GM18498 (cell line): ENCODE measurements around the gene ZMYND10.

Experiments used
- ATAC-seq: cut with Tn5 transposase; IDR thresholded peaks from one replicate; pipeline ENCODE4 v1.9.1; 2021; ENCODE audit warnings: mild to moderate bottlenecking, moderate library complexity; ENCODE audit not compliant: unreplicated experiment

Gene ZMYND10

DNA sequence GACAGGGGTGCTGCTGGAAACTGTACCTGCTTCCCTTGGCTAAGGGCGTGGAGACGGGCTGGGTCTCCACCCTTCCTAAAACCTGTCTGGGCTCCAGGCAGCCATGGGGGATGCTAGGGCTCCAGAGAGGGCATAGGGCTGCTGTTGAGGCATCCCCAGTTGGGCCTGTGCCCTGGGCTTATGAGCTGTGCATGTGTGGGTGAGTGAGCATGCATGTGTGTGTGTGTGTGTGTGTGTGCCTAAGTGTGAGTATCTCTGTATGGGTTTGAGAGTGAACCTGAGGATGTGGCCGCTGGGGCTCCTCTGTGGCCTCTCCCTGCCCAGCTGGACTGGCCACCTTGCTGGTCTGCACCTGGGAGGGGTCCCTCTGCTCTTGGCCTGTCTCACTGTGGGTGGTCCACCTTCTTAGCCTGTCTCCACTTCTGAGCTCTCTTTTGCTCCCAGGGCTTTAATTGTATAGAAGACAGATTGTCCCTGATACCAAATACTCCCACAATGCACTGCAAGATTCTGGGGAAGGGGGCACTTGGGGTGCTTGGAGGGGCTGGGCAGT is 25.7 kb upstream of the ZMYND10 start:
- ATAC-seq = no peak

DNA sequence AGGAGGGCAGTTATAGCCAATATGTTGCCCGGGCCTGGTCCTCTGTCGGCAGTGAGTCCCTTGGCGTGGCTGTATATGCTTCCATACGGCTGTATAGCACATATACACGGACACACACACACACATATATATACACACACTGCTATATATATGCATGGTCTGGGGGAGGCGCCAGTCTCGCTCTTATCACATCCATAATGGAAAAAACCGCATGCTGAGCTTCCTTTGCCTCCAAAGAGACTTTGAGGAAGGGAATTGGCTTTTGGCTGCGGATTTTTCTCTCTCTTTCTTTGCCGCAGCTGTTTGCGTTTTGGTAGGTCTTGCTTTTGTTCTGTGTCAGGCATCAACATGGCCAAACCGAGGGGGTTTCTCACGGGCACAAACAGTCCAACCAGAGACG is 25.1 kb upstream of the ZMYND10 start:
- ATAC-seq = no peak

DNA sequence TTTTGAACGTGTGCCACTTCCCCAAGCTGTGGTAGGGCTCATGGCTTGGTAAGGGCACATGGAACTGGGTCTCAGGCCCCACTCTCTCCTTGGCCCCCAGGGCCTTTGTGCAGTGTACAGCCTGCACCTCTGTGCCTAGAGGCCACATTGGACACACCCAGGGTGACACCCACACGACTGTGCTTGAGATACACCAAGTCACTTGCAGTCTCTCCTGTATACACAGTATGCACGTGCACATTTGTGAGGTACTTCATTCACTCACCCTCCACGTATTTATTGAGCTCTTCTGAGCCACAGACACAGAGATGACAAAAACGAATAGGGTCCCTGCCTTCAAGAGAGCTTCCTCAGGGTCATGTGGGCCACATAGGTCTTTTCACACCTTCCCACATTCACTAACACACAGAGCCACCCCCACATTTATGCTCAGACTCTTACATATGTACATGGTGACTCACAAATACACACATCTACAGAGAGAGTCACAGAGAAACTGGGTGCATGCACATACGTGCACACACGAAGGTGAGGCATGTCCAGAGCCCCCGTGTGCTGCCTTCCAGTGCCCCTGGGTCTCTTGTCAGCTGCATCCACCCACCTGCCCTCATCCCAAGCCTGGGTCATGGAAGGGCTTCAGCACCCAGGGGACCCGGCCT is 23.6 kb upstream of the ZMYND10 start:
- ATAC-seq = no peak

DNA sequence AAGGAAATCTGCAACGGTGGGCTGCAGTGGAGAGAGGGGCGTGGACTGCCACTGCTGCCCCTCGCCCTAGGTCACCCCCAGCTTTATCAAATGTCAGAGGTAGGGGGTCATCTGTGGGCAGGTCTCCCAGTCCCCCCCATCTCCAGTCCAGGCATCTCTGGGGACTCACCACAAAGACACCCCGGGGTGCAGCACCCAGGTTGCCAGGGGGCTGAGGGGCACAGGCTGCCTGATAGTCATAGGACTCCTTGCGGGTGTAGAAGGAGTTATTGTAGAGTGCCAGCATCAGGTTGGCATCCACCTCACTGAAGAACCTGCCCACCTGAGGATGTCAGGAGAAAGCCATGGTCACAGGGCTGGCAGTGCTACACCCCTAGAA is 20.3 kb upstream of the ZMYND10 start:
- ATAC-seq = no peak

DNA sequence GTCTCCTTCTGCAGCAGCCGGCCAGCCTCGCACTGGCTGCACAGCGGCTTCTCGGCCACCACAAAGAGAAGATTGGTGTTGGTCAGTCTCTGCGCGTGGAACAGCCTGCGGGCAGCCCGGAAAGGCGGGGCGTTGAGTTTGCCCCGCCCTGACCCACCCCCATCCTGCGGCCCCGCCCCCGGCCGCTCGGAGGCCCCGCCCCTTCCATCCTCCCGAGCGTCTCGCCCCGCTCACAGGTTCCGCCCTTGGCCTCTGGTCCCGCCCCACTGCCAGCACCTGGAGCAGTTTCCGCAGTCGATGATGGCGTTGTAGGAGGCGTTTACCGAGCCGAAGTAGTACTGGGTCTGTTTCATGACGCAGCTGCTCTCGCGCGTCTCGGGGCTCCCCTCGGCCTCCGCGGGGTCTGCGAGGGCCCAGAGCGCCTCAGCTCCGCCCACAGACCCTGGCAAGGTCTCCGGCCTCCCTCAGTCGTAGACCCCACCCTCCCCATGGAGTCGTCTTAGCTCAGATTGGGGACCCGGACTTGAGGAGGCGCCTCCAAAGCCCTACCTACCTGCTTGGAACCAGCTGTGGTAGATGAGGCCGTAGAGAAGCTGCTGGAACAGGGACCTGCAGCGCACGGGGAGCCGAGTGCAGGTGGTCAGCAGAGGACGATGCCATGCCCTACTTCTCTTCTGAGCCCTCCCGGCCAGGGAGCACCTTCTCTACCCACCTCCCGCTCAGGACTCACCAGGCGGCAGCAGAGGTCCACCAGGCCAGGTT is 19.7 kb upstream of the ZMYND10 start:
- ATAC-seq = peak; percentile 88

- ATAC-seq = no peak
Observed at GRCh38 chr3:50364573-50365079, 19.1 kb upstream of the ZMYND10 start.

GRCh38 chr3:50359760-50360110 is 14.2 kb upstream of the ZMYND10 start:
- peak; percentile 15 for ATAC-seq

GRCh38 chr3:50358911-50359759 is 13.6 kb upstream of the ZMYND10 start, which contains the start of gene TMEM115:
Gene TMEM115, minus strand, starts transcription at chr3:50359521. Its CDS starts 458 bp downstream, at chr3:50359063.
- ATAC-seq = peak; percentile 98

- ATAC-seq = no peak
Observed at GRCh38 chr3:50358355-50358910, 12.9 kb upstream of the ZMYND10 start.

DNA sequence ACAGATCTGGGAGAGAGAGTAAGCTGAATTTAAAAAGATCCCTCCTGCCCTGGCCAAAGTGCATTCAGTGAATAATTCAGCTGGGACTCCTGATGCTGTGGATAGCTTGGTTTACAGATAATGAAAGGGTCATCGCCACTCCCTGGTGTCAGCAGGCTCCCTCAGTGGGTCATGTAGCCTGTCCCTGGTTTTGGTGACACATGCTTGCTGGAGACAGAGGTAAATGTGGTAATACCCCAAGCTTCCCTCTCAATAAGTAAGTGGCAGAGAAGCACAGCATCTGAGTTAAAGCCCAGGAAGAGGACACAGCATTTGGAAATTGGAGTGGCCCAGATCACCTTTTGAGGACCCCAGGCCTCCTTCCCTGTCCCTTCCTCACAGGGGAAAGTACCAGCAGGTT is 11.9 kb upstream of the ZMYND10 start:
- ATAC-seq = no peak

GRCh38 chr3:50356553-50356952 is 11.0 kb upstream of the ZMYND10 start:
- no peak for ATAC-seq

DNA sequence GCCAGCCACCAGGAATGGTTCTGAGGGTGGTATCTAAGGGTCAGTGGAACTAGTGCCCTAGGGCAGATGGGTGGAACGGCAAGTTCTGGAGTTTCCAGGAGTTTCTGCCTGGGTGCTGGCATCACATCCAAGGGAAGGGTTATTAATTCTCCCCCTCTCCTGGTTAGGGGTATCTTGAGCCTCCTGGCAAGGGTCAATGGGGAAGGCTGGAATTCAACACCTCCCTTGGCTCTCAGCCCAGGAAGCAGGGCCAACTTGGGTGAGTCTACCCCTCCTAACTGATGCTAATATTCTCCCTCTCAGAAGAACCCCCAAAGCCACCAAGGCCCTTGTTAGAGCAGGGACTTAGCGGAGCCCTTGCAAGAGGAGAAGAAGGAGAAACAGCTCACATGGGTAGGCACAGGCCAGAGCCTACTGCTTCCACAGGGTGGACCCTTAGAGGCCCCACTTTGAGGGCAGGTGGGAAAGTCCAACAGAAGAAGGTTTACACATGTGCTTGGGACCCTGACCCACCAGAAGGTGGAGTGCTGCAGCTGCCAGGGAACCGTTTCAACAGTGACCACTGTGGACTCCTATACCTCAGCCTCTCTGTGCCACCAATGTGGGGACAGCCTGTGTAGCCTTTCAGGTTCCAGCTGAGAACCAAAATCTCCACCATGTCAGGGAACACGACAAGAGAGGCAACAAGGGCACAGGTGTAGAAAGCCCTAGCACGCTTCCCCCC is 10.5 kb upstream of the ZMYND10 start:
- ATAC-seq = no peak

DNA sequence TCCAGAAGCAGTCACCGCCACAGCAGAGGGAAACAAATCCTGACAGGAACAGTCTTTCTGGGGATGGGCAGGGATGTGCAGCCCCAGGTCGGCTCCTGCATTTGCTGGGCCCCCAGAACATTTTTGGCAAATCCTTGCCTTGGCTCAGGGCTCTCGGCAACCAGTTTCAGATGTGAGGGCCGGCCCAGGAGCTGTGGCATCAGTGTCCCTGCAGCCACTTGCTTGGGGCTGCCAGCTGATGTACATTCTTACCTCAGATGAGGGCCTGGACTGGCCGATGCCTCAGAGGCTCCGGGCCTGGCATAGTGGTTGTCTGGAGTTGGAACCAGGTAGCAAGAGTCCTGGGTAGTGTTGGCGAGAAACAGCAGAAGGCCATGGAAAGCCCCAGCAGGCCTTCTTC is 9.3 kb upstream of the ZMYND10 start:
- ATAC-seq = no peak

DNA sequence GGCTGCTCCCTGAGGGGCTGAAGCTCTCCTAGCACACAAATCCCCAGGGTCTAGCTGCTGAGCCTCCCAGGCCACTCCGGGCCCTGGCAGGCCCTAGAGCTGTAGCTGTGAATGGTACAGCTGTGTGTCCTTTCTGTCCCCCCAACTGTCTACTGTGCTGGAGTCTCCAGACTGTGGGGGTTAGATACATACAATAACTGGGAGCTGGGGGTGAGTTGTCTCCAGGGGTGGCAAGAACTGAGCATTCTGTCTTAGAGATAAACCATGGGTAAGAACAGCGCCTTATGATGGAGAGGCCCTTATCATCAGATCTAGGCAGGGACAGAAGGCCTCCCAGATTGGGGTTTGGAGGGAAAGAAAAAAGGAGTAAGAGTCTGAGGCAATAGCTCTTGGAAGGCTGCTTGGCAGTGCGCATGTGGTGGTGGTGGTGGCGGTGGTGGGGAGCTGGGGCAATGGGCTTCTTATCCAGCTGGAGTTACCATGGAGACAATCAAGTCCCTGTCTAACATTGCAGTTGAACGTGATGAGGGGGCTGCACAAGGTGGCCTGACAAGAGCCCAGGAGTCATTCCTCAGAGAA is 8.7 kb upstream of the ZMYND10 start:
- no peak for ATAC-seq

- no peak for ATAC-seq
Observed at GRCh38 chr3:50353245-50354004, 7.9 kb upstream of the ZMYND10 start.

GRCh38 chr3:50352781-50353180 is 7.2 kb upstream of the ZMYND10 start:
- no peak for ATAC-seq

DNA sequence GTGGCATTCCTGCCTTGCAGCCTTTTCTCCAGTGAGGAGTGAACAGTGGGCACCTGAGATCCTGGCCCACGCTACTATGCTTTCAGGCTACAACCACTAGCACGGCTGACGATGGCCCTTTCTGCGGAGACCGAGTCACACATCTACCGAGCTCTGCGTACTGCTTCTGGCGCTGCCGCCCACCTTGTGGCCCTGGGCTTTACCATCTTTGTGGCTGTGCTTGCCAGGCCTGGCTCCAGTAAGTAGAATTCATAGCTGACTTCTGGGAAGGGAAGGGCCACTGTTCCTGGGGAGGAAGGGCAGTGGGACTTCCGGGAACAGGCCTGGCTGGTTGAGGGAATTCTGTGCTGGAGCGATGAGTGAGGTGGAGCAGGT is 5.8 kb upstream of the ZMYND10 start:
- no peak for ATAC-seq

DNA sequence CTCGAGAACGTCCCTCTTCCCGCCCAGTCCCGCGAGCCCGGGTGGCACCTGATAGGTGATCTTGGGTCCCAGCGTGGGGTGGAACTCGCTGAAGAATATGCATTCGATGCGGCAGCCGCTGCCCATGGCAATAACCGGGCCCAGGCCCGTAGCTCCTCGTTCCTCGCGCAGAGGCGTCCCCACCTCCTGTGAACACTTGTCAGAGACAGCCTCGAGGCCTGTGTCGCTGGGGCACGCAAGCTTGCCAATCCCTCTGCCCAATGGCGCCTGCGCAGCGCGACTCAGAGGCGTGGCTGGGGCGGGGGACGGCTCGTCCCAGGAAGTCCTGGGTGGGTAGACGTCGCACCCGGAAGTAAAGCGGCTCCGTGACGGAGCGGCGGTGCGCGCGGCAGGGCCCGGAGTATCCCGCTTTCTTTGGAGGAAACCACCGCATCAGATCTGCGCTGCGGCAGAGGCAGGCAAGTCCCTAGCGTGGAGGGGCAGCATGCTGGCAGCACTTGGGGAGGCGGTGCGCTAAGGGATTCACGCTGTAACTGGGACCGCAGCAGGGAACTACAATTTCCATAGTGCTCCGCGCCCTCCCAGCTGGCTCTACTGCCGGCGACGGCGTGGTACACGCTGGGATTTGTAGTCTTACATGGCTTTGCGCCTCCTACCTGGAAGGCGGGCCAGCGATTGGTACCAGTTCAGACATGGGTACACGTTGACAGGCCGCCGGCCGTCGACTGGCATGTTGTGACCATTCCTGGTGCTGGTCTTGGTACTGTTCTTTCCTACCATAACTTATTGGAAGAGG is 5.2 kb upstream of the ZMYND10 start, which contains the start of the genes CYB561D2 and NPRL2:
TSS of gene CYB561D2 (plus strand) at position 336 of the 796 bp plus-strand sequence. CDS start 572 bp downstream, outside the sequence.
TSS of gene NPRL2 (minus strand) at position 249 of the 796 bp plus-strand sequence. CDS start at position 126, 123 bp downstream.
- peak; percentile 85 for ATAC-seq
